Activated naive CD4-positive, alpha-beta T cell treated with Interleukin-2 at 50 U/mL for 16 hours (primary cell): ENCODE results near the gene WDR7.
A peak's percentile ranks its signal among the peaks of the same experiment; 100 is the strongest.

Experiments
- DNase-seq: peaks from one replicate; pipeline ENCODE4 v3.0.0-alpha.2; 2020

WDR7 gene

GRCh38 chr18:56723706-56724105 lies 72.5 kb downstream of the WDR7 start:
- no peak for DNase-seq

DNA sequence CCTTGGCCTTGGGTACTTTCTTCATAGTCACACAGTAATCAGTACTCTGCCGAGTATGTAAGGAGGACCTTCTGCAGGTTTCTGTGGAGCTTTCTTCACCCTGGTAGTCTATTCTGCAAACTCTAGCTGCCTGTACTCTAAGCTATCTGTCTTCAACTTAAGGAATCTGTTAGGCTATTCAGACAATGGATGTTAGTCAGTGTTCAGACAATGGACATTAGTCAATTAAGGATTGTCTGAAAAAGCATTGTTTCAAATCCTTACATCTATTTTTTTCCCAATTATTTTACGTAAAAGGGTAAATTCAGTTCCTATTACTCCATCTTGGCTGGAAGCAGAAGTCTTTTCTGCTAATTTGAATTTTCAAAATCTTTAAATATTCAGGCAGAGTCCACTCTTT lies 75.7 kb downstream of the WDR7 start:
- DNase-seq: no peak

DNA sequence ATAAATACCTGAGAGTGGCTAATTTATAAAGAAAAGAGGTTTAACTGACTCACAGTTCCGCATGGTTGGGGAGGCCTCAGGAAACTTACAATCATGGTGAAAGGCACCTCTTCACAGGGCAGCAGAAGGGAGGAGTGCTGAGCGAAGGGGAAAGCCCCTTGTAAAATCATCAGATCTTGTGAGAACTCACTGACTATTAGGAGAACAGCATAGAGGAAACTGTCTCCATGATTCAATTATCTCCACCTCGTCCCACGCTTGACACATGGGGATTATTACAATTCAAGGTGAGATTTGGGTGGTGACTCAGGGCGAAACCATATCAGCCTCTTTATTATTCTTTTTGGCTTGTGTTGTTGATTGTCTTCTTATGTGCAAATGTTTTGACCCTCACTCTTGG lies 76.2 kb downstream of the WDR7 start:
- DNase-seq: peak; percentile 32

DNA sequence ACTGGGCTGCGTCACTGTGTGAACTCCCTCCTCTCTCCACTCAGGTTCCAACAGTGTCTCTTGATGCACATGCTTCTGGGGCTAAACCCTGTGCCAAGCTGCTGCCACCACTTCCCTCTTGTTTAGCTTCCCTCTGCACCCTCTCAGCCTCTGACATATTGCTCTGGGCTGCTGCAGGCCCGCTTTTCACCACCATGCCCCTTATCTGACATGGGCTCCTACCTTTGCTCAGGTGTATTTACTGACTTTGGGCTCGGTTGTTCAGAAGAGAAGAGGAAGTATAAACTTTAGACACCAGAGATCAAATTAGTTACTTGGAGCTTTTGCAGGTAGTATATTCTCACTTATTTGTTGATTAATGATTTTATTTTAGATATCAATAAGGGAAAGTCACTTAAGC lies 77.6 kb downstream of the WDR7 start:
- DNase-seq: no peak

DNA sequence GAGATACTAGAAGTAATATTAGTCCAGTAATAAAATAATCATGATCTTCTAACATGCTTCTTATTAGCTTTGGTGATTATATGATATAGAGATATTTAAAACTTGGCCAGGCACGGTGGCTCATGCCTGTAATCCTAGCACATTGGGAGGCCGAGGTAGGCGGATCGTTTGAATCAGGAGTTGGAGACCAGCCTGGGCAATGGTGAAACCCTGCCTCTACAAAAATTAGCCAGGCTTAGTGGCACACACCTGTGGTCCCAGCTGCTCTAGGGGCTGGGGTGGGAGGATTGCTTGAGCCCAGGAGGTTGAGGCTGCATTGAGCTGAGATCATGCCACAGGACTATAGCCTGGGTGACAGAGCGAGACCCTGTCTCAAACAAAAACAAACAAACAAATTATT lies 87.0 kb downstream of the WDR7 start:
- no peak for DNase-seq

DNA sequence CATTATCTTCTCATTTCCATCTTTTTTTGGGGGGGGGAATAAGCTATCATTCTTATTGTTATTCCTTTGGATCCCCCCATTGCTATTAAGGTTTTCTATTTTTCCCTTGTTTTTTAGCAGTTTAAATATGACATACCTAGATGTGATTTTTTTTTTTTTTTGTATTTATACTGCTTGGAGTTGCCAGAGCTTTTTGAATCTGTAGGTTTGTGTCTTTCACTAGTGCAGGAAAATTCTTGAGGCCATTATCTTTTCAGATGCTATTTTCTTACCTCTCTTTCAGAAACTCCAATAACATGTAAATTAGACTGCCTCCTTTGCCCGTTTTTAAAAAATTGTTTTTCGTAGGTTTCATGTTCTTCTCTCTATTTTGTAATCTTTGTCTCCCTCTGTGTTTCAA lies 88.6 kb downstream of the WDR7 start:
- DNase-seq: no peak

DNA sequence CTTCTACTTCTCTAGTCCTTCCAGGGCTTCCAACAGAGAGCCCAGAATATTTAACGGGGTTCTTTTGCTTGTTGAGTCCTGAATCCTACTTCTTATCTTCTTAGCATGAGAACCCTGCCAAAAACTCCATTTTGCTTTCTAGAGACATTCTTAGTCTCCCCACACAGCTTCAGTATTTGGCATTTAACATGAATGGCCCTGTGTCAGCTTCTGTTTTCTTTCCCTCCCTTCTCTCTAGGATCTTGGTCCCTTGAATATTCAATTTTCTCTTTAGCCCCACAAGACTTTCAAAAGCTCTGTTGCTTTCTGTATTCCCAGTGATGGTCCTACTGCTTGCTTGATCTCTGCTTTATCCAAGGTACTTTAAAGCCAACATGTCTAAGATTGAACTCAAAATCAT lies 89.5 kb downstream of the WDR7 start:
- no peak for DNase-seq

- no peak for DNase-seq
These were observed 90.5 kb downstream of the WDR7 start for GRCh38 chr18:56741685-56742084.

- no peak for DNase-seq
These were observed 92.0 kb downstream of the WDR7 start for GRCh38 chr18:56743115-56743514.

- DNase-seq: no peak
These were observed 96.0 kb downstream of the WDR7 start for GRCh38 chr18:56747032-56747658.

GRCh38 chr18:56747857-56748256 lies 96.7 kb downstream of the WDR7 start:
- DNase-seq: no peak

GRCh38 chr18:56748698-56749268 lies 97.6 kb downstream of the WDR7 start:
- no peak for DNase-seq

GRCh38 chr18:56756966-56757365 lies 105.8 kb downstream of the WDR7 start:
- DNase-seq: no peak

- no peak for DNase-seq
These were observed 118.9 kb downstream of the WDR7 start for GRCh38 chr18:56770097-56770496.

GRCh38 chr18:56770873-56771272 lies 119.7 kb downstream of the WDR7 start:
- no peak for DNase-seq

DNA sequence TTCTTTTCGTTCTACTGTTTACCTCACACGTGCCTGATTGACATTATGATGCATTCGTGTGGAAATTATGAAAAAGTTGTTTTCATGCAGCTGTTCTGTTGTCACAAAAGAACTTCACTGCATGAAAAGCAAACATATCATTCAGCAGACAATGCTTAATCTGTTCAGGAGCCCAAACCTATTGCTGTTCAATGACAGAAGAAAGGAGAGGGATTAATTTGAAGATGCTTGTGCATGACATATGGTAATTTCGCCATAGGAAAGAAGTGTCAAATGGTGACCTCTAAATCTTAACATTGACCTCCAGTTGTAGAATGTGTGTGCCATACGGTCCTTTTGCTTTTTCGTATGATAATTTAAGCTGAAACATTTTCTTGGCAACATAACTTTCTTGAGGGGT lies 124.5 kb downstream of the WDR7 start:
- no peak for DNase-seq

- no peak for DNase-seq
These were observed 136.2 kb downstream of the WDR7 start for GRCh38 chr18:56787390-56787789.

GRCh38 chr18:56789004-56789888 lies 138.1 kb downstream of the WDR7 start:
- peak; percentile 6 for DNase-seq

- DNase-seq: no peak
These were observed 138.7 kb downstream of the WDR7 start for GRCh38 chr18:56789889-56790180.

DNA sequence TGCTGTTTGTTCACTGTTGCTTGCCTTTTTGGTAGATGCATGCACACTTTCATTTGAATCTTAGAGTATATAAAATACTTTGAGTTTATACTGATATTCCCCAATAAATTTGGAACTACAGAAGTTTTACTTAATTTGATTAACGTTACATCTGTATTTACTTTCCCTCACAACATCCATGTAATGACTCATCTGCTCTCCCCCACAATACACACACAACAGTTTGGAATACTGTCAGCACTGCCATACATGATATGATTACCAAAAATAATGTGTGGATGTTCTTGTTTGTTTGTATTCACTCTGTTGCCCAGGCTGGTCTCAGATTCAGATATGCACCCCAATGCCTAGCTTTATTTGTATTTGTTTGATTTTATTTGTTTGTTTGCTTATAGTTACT lies 144.2 kb downstream of the WDR7 start:
- no peak for DNase-seq

GRCh38 chr18:56799756-56800155 lies 148.6 kb downstream of the WDR7 start:
- DNase-seq: no peak

- no peak for DNase-seq
These were observed 151.9 kb downstream of the WDR7 start for GRCh38 chr18:56803051-56803450.

DNA sequence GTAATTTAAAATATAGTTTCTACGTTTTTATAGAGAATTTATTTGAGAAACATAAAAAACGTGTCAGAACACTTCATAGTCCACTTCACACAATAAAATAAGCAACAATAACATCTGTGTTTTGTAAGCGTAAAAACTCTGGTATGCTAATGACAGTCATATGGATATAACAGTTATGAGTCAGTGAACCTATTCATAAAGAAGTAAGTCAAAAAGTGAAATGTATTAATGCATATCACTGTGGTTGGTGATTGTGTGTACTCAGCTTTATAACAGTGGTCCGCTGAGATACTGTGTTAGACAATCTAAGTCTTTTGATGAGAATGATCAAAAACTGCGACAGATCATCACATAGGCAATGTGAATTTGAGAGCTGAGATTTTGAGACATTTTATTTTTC lies 153.2 kb downstream of the WDR7 start:
- DNase-seq: no peak

GRCh38 chr18:56807901-56808300 lies 156.7 kb downstream of the WDR7 start:
- no peak for DNase-seq

GRCh38 chr18:56812674-56813073 lies 161.5 kb downstream of the WDR7 start:
- DNase-seq: no peak
